Measurements from ENCODE around the gene CCDC85B. TPM values are rescaled to one million over a fixed set of nuclear protein-coding genes. Genes with fewer than 3 reads are reported as not detected.

Gene CCDC85B
- total and polyA plus RNA-seq, 2 of the 13 experiments (the other 11 are each of a cell fraction or from before 2014, with no cell fraction given): 8.2 to 19.5 TPM

- TF ChIP-seq ZNF512B (CRISPR knock-in tag; IDR thresholded peaks at IDR 0.05; ENCODE audit: borderline replicate concordance) (no peak), RBM39 (IDR thresholded peaks at IDR 0.05; ENCODE audit: low read depth, low read length, poor library complexity, severe bottlenecking) (no peak), EED (CRISPR knock-in tag; IDR thresholded peaks at IDR 0.05) (peak; percentile 80), ZNF883 (CRISPR knock-in tag; IDR thresholded peaks at IDR 0.05; ENCODE audit: not compliant biosample characterization) (no peak), ZNF503 (CRISPR knock-in tag; IDR thresholded peaks at IDR 0.05) (peak; percentile 35; the same call in 1 of the 2 replicates), ZNF709 (CRISPR knock-in tag; IDR thresholded peaks at IDR 0.05) (peak; percentile 96), KDM3A (CRISPR knock-in tag; IDR thresholded peaks at IDR 0.05; ENCODE audit: low read depth) (0 out of 2 replicates have a peak, but pooled peaks have one; percentile 51), SOX6 (IDR thresholded peaks at IDR 0.05) (no peak), SOX6 (CRISPR knock-in tag; IDR thresholded peaks at IDR 0.05) (no peak), SIN3A (IDR thresholded peaks at IDR 0.05; ENCODE audit: borderline replicate concordance, low read depth, low read length) (peak; percentile 49; the same call in 1 of the 2 replicates), TFAP4 (IDR thresholded peaks at IDR 0.05; ENCODE audit: borderline replicate concordance, low read depth) (no peak), ELF4 (CRISPR knock-in tag; IDR thresholded peaks at IDR 0.05; ENCODE audit: borderline replicate concordance) (peak; percentile 72; the same call in 1 of the 2 replicates), NCOR1 (IDR thresholded peaks at IDR 0.05; ENCODE audit: borderline replicate concordance, low read length) (no peak), YEATS2 (CRISPR knock-in tag; IDR thresholded peaks at IDR 0.05; ENCODE audit: borderline replicate concordance) (no peak), ZNF383 (CRISPR knock-in tag; IDR thresholded peaks at IDR 0.05; ENCODE audit: borderline replicate concordance) (peak; percentile 71; the same call in 1 of the 2 replicates), RAD21 (CRISPR knock-in tag; IDR thresholded peaks at IDR 0.05) (no peak), CC2D1A (CRISPR knock-in tag; IDR thresholded peaks at IDR 0.05) (no peak), KMT2A (CRISPR knock-in tag; IDR thresholded peaks at IDR 0.05) (0 out of 2 replicates have a peak, but pooled peaks have one; percentile 32), ZNF773 (CRISPR knock-in tag; IDR thresholded peaks at IDR 0.05; ENCODE audit: borderline replicate concordance) (peak; percentile 75; the same call in 1 of the 2 replicates), ATF7 (IDR thresholded peaks at IDR 0.05) (no peak), ATF7 (CRISPR knock-in tag; IDR thresholded peaks at IDR 0.05) (no peak), YEATS4 (CRISPR knock-in tag; IDR thresholded peaks at IDR 0.05; ENCODE audit: borderline replicate concordance) (peak; percentile 83)
- TF ChIP-seq, protein P1, sequence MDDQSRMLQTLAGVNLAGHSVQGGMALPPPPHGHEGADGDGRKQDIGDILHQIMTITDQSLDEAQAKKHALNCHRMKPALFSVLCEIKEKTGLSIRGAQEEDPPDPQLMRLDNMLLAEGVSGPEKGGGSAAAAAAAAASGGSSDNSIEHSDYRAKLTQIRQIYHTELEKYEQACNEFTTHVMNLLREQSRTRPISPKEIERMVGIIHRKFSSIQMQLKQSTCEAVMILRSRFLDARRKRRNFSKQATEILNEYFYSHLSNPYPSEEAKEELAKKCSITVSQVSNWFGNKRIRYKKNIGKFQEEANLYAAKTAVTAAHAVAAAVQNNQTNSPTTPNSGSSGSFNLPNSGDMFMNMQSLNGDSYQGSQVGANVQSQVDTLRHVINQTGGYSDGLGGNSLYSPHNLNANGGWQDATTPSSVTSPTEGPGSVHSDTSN (CRISPR knock-in tag; IDR thresholded peaks at IDR 0.05; ENCODE audit: borderline replicate concordance): 0 out of 2 replicates have a peak, but pooled peaks have one; percentile 23
Observed at GRCh38 chr11:65890324-65891218, at the start of gene CCDC85B (continued).

Data from HepG2 (cell line).